Spleen (tissue), 11 donors: Measurements from ENCODE around the gene CUL7. TPM values are rescaled to one million over a fixed set of nuclear protein-coding genes. Genes with fewer than 3 reads are reported as not detected.
A peak's percentile ranks its signal among the peaks of the same experiment; 100 is the strongest.

Source experiments
- DNase-seq: peaks from one replicate; pipeline ENCODE4 v3.0.0-alpha.2; 2020
- H3K27ac ChIP-seq, 8 donors: fragments of 200-600 bp; sonication (generic) in 7 of 8; 1 replicate in 4 of 8; 2 replicates in 4 of 8; pipeline versions ENCODE4 v1.5.0 to v1.8.0; 2016 to 2021; ENCODE audit warnings: inconsistent platforms in 4 of 8, mild to moderate bottlenecking in 4 of 8, moderate library complexity in 1 of 8
- H3K27me3 ChIP-seq, 7 donors: fragments of 200-600 bp; sonication (generic) in 6 of 7; replicated peaks in 1 of 7; 1 replicate in 4 of 7; 2 replicates in 3 of 7; pipeline versions ENCODE4 v1.5.0 to v1.8.0; 2016 to 2021; ENCODE audit warnings: inconsistent platforms in 3 of 7, mild to moderate bottlenecking in 1 of 7
- H3K36me3 ChIP-seq, 6 donors: fragments of 200-600 bp; sonication (generic) in 5 of 6; 1 replicate in 4 of 6; 2 replicates in 2 of 6; pipeline versions ENCODE4 v1.5.0 to v1.8.0; 2016 to 2021; ENCODE audit warnings: inconsistent platforms in 2 of 6
- H3K4me1 ChIP-seq, 6 donors: fragments of 200-600 bp; sonication (generic) in 5 of 6; 1 replicate in 3 of 6; 2 replicates in 3 of 6; pipeline versions ENCODE4 v1.5.0 to v1.8.0; 2016 to 2021; ENCODE audit warnings: inconsistent platforms in 3 of 6
- H3K4me3 ChIP-seq, 8 donors: fragments of 200-600 bp; sonication (generic) in 7 of 8; 1 replicate in 4 of 8; 2 replicates in 4 of 8; pipeline versions ENCODE4 v1.5.0 to v1.8.0; 2016 to 2021; ENCODE audit warnings: inconsistent platforms in 4 of 8, mild to moderate bottlenecking in 4 of 8, moderate library complexity in 2 of 8
- H3K9me3 ChIP-seq, 8 donors: fragments of 200-600 bp; sonication (generic) in 7 of 8; 1 replicate in 4 of 8; 2 replicates in 4 of 8; pipeline versions ENCODE4 v1.5.0 to v1.8.0; 2016 to 2021; ENCODE audit warnings: inconsistent platforms in 4 of 8
- CTCF ChIP-seq, 11 experiments: fragments of 200-600 bp in 7 of 11; fragments of 450-650 bp in 4 of 11; sonication (generic) in 4 of 11; IDR thresholded peaks in 8 of 11; conservative IDR thresholded peaks in 3 of 11; 1 replicate in 7 of 11; 2 replicates in 4 of 11; pipeline versions ENCODE4 v1.4.0 to v1.8.0; 2016 to 2021; ENCODE audit warnings: antibody characterized with exemption in 11 of 11, inconsistent platforms in 4 of 11, mild to moderate bottlenecking in 1 of 11
- POLR2A ChIP-seq, 3 donors: fragments of 450-650 bp; IDR thresholded peaks; one replicate each; pipeline ENCODE4 v1.5.1; 2017; ENCODE audit warnings: antibody characterized with exemption in 3 of 3, mild to moderate bottlenecking in 1 of 3
- POLR2AphosphoS5 ChIP-seq, 3 donors: sonication (generic); formaldehyde crosslinking; IDR thresholded peaks; one replicate each; pipeline ENCODE4 v1.5.1; 2017; ENCODE audit warnings: antibody characterized with exemption in 3 of 3
- WGBS, 5 donors: extraction: QIAGEN DNeasy Blood & Tissue Kit in 3 of 5; methylation state at CpG; one replicate each; pipeline versions ENCODE4 v1.1.5 to v1.1.7; 2013 to 2018; 5-methylcytosine and 5-hydroxymethylcytosine counted together
- intact Hi-C: fragments of 100-400 bp; cut with DNase I; formaldehyde crosslinking; loops from one replicate; pipeline ENCODE4 v1.15.0; 2023; ENCODE audit warnings: low total_unique reads
- polyA plus RNA-seq, 3 donors: library from polyadenylated mRNA; stranded (reverse); fragments of 200-250 nt; gene quantifications; one replicate each; pipeline ENCODE4 v1.2.1, GENCODE V29; 2013
- total RNA-seq, 7 donors: library from RNA; depleted of rRNA in 3 of 7; stranded (reverse); fragments of >200 nt in 3 of 7; fragmentation: NEBNext Ultra II Directional in 4 of 7; extraction: Animal tissue kit (Norgen Biotek cat#: 25700) in 4 of 7; gene quantifications; one replicate each; pipeline versions ENCODE4 v1.1.0 to v1.2.1, GENCODE V29; 2016 to 2021
- donor health status: healthy with polysubstance abuse.
- donor health status: DM: no; HTN: no; CAD: no; lungs with moderate emphysema.
- donor health status: DM: no; HTN: no; CAD: no.
- donor health status: Bipolar disorder and iron deficiency.
- donor health status: healthy.
- donor health status: DM: no; HTN: no; CAD: no.
- donor health status: DM: yes; HTN: yes; CAD: no.

The CUL7 gene
- total and polyA plus RNA-seq, 10 donors, result 3.6 to 23.1 (median 13.7) TPM

- H3K9me3 ChIP-seq, result no peaks in the 10 kb centered on the region
- H3K4me3 ChIP-seq, result peak overlapping the region; percentile 76 to 99 (median 89)
- H3K4me1 ChIP-seq, result peaks cover 19 to 52% (median 31%) of the 10 kb centered on the region in 6 donors
- intact Hi-C loops, result no loop called here
- peak overlapping the region; percentile 88 to 96 (median 92) for H3K27ac ChIP-seq
- DNase-seq, result no peak
- TF ChIP-seq POLR2AphosphoS5 (IDR thresholded peaks at IDR 0.05), result no peak
- TF ChIP-seq POLR2A (IDR thresholded peaks at IDR 0.05), result no peak
- no peak for TF ChIP-seq CTCF (IDR thresholded peaks at IDR 0.05 in 8 of 11, conservative IDR thresholded peaks at IDR 0.05 in 3 of 11)
- 14 to 22% (median 17%) methylated on average over 9 to 15 of the region's 15 CpGs for WGBS, 5 donors
- H3K27me3 ChIP-seq, result no peaks in the 10 kb centered on the region
- peaks cover 0 to 61% (median 31%) of the 10 kb centered on the region in 6 donors for H3K36me3 ChIP-seq
Measured at GRCh38 chr6:43060034-43060754, 6.5 kb upstream of the CUL7 start.

- intact Hi-C loops, result no loop called here
- Histone ChIP-seq H3K9me3 (no peaks in the 10 kb centered on the region), H3K4me3 (peak within 1 kb of the TSS; percentile 76 to 99 (median 89)), H3K27ac (peak within 1 kb of the TSS; percentile 88 to 96 (median 92)), H3K36me3 (peaks cover 0 to 61% (median 34%) of the 10 kb centered on the region in 6 donors), H3K27me3 (no peaks in the 10 kb centered on the region), H3K4me1 (peaks cover 19 to 57% (median 34%) of the 10 kb centered on the region in 6 donors)
- WGBS, 5 donors, result 0 to 1% (median 1%) methylated on average over 55 to 64 of the region's 64 CpGs
- DNase-seq, result peak; percentile 98
- peak in 1 of 11 experiments; percentile 10 for TF ChIP-seq CTCF (IDR thresholded peaks at IDR 0.05 in 8 of 11, conservative IDR thresholded peaks at IDR 0.05 in 3 of 11)
- peak; percentile 40 to 71 (median 69) for TF ChIP-seq POLR2A (IDR thresholded peaks at IDR 0.05)
- TF ChIP-seq POLR2AphosphoS5 (IDR thresholded peaks at IDR 0.05), result peak; percentile 92 to 95 (median 93)
Measured at GRCh38 chr6:43059168-43060033, 5.8 kb upstream of the CUL7 start, which contains the start of the genes KLC4 and MRPL2. KLC4 (plus strand) TSS chr6:43059631; CDS start chr6:43061336, 1,705 bp downstream. MRPL2 (minus strand) TSS chr6:43059434; CDS start chr6:43059381, 53 bp downstream.

- DNase-seq, result no peak
- Histone ChIP-seq H3K9me3 (no peaks in the 10 kb centered on the region), H3K36me3 (peaks cover 0 to 54% (median 32%) of the 10 kb centered on the region in 6 donors), H3K27me3 (no peaks in the 10 kb centered on the region), H3K4me3 (peak overlapping the region; percentile 76 to 99 (median 89)), H3K27ac (peak overlapping the region in 6 of 8 donors; percentile 90 to 96 (median 93)), H3K4me1 (peaks cover 23 to 66% (median 37%) of the 10 kb centered on the region in 6 donors)
- intact Hi-C loops, result no loop called here
- TF ChIP-seq POLR2A (IDR thresholded peaks at IDR 0.05), result no peak
- TF ChIP-seq CTCF (IDR thresholded peaks at IDR 0.05 in 8 of 11, conservative IDR thresholded peaks at IDR 0.05 in 3 of 11), result no peak
- no peak for TF ChIP-seq POLR2AphosphoS5 (IDR thresholded peaks at IDR 0.05)
- WGBS, 5 donors, result 70 to 91% (median 74%) methylated on average over 1 of the region's 1 CpG
Measured at GRCh38 chr6:43058531-43058930, 4.9 kb upstream of the CUL7 start.
